GM23248 (cell line): Measurements from ENCODE around the gene ITGA8.

Experiments
- EZH2 ChIP-seq: fragments of 200-600 bp; sonication (generic); IDR thresholded peaks from 2 replicates; pipeline ENCODE4 v1.6.1; 2018; ENCODE audit warnings: antibody characterized with exemption, mild to moderate bottlenecking; ENCODE audit not compliant: insufficient read depth, poor library complexity, severe bottlenecking
- EZH2phosphoT487 ChIP-seq: fragments of 200-600 bp; sonication (generic); IDR thresholded peaks from 2 replicates; pipeline ENCODE4 v1.6.1; 2018; ENCODE audit warnings: antibody characterized with exemption, moderate library complexity, mild to moderate bottlenecking, low read depth; ENCODE audit not compliant: insufficient read depth

- TF ChIP-seq EZH2phosphoT487 = no peak
- no peak for TF ChIP-seq EZH2
Measured at GRCh38 chr10:15591937-15592336, 127.8 kb downstream of the ITGA8 start.
